GM04504 (cell line): Measurements from ENCODE around the gene ARFGAP1.
"Not testable (repeated sequence)": the region's sequence is repeated elsewhere in the genome, so short reads cannot be mapped to it uniquely, and the experiment has no call there.

ENCODE experiments used
- DNase-seq: peaks from one replicate; pipeline ENCODE4 v3.0.0-alpha.2; 2012; ENCODE audit warnings: low read depth

Gene ARFGAP1

DNA sequence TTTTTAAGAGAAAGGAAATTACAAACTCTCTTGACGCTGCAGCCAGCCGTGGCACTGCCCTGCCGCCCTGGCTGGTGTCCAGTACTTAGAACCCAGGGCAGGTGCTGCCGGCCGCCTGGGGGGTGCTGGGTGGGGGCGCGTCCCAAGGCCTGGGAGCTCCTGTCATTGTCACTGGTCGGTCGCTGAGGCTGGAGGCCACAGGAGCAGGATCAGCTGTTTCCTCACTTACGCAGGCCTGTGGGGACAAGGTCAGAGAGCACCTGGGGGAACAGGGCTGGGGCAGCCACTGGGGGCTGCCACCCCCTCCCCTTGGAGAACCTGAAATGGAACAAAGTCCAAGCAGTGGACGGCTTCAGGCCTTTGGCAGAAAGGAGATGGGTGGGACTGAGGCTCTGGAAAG, 31.3 kb upstream of the ARFGAP1 start:
- no peak for DNase-seq

DNA sequence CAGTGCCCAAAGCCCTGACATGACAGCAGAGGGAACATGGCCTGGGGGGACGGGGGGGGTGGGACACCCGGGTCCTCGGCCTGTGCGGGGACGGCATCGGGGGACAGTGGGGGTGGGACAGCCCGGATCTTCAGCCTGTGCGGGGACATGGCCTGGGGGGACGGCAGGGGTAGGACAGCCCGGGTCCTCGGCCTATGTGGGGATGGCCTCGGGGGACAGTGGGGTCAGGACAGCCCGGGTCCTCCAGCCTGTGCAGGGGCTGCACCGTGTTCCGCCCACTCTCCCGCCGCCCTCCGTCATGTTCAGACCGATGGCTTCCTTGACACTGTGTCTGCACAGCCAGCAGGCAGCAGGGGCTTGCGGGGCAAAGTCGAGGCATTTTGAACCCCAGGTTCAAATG, 29.9 kb upstream of the ARFGAP1 start:
- no peak for DNase-seq

DNA sequence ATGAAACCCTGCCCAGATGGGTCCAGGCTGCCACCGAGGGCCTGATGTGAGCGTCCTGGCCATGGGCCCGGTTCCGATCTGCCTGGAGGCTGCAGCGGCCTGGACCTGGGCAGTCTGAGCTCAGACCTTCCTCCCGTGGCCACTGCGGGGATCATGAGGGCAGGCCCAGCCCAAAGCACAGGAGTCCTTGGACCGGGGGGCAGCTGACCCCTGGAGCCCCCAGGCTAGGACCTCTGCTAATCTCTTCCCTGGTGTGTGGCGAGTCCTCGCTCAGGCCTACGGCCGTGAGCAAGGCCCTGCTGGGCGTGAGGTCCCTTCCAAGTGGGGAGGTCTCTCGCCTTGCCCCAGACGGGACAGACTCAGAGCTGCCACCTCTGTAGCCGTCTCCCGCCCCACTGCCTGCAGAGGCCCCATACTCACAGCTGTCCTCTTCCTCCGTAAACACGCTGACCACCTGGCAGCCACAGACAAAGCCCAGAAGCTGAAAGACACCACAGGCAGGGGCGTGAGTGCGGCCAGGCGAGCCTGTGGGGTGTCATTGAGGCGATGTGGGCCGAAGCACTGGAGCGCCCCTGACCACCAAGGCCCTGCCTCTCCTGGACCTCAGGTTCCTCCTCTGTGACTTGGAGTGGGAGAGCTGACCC, 28.9 kb upstream of the ARFGAP1 start:
- DNase-seq = no peak

DNA sequence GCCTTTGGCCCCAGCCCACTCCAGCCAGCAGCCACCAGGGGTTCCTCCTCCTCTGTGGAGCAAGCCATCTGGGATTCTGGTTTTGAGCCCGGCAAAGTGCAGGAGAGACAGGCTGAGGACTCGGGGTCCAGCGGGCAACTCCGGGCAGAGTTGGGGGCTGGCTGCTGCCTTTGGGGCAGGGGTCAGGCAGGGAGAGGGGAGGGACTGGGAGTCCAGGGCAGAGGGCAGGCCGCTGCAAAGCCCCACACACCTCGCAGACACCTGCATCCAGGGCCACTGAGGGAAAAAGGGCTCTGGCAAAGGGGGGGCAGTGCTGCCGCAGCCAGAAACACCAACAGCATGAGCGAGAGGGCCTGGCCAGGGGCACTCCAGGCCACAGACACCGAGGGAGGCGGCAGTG, 28.1 kb upstream of the ARFGAP1 start:
- DNase-seq = no peak

DNA sequence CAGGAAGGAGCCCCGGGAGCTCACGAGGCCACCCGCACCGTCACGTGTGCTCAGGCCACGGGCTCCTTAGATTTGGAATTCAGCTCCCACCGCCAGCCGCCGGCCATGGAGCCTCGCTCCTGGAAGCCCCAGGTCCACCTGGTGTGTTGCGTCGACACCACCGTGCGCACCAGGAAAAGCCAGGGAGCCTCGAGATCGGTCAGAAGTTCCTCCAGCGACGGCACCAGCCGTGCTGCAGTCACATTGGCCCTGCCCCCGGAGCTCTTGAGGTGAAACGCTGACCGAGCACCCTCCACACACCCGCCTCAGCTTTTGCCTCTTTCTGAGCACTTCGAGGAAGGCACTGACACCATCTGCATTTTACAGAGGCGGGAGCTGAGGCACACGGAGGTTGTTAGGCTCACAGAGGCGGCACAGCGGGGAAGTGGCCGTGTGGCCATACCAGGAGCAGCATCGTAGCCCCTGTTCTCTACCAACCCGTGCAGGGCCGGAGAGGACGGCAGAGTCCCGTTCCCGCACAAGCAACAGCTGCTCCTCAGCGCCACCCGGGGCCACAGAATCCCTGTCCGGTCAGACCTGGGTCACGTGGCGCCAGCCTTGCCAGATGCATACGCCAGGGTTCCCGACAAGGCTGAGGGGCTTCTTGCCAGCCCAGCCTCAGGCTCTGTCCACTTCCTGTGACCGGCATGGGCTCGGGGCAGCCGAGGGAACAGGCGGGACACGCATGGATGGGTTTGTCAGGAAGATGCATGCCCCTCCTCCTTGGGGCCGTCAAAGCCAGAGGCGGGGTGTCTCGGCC, 25.9 kb upstream of the ARFGAP1 start:
- no peak for DNase-seq

DNA sequence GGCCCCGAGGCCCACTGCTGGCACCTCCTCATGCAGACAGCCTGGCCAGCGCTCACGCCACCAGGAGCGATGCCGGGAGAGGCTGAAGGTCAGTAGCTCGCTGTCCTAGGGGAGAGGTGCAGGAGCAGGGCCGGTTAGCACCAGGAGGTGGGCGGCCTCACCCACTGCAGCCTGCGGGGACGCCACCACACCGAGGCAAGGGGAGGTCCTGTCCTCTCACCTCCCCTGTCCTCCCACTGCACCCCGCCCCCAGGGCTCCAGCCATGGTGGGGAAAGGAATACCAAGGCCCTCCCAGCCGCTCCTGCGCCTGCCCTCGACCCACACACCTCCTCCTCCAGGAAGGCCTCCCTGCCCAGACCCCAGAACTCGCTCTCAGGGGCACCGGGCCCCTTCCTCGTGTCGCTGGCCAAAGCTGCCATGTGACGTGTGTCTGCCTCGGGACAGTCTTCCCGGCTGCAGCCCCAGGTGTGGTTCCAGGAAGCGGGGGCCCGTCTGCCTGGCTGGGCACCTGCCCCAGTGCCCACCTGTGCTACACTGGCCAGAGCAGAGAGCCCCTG, 24.9 kb upstream of the ARFGAP1 start:
- DNase-seq = no peak

DNA sequence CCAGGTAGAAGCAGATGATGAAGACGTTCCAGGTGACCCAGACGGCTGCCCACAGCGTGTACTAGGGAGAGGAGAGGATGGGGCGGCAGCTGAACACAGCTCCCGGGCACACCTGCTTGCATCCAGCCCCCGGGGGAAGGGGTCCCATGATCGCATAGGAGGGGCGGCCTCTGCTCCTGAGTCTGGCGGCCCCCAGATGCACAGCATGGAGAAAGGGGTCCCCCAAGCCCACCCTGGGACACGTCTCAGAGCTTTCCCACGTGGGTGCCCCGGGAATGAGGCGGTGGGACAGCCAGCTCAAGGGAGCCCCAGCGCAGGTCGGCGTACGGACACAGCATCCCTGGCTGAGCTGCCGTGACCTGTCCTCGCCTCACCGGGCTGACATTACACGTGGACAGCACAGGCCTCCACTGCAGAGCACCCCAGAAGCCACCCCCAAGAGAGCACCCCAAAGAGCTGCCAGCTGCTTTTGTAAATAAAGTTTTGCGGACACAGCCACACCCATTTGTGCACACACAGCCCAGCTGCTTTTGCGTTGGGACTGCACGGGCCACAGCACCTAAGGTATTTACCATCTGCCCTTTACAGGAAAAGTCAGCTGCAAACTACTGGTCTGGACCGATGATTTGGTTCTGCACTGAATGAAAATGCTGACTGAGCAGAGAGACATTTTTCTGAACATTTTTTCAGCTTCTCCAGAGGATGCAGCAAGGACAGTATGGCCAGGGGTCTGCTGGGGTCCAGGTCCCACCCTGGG, 23.6 kb upstream of the ARFGAP1 start:
- no peak for DNase-seq

DNA sequence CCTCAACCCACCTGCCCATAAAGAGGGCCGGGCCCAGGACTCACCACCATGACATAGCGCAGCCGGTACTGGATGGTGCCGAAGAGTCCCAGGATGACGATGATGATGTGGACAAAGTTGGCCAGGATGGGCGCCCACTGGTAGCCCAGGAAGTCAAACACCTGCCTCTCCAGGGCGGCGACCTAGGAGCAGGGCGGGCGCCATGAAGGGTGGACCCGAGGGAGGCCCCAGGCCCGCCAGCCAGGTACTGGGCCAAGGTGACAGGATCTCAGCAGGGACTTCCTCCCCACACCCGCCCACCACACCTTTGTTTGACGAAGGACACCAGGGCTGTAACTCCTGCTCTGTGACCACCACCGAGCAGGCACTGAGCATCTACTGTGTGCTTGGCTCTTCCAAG, 22.7 kb upstream of the ARFGAP1 start:
- no peak for DNase-seq

DNA sequence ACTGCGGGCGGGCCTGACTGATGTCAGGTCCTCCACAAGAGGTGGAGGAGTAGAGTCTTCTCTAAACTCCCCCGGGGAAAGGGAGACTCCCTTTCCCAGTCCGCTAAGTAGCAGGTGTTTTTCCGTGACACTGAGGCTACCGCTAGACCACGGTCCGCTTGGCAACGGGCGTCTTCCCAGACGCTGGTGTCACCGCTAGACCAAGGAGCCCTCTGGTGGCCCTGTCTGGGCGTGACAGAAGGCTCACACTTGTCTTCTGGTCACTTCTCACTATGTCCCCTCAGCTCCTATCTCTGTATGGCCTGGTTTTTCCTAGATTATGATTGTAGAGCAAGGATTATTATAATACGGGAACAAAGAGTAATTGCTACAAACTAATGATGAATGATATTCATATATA, 21.3 kb upstream of the ARFGAP1 start:
- DNase-seq = not testable (repeated sequence)

DNA sequence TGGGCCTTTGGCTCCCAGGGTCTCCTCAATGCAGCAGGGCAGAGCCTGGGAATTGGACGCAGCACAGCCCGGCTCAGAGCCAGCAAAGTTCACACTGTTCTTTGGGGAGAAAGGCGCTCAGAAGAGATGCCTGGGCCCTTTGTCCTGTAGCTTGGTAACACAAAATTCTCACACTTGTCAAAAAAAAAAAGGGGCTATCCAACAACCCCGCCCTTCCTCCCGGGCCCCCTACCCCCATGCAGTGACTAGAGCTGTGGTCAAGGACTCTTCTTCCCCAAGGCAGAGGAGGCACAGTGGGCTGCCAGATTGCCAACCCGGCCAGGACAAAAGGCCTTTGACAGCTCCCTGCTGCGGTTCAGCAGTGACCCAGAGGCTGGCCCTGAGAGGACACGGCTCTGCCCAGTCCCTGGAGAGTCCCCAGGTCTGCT, 20.3 kb upstream of the ARFGAP1 start:
- DNase-seq = no peak

DNA sequence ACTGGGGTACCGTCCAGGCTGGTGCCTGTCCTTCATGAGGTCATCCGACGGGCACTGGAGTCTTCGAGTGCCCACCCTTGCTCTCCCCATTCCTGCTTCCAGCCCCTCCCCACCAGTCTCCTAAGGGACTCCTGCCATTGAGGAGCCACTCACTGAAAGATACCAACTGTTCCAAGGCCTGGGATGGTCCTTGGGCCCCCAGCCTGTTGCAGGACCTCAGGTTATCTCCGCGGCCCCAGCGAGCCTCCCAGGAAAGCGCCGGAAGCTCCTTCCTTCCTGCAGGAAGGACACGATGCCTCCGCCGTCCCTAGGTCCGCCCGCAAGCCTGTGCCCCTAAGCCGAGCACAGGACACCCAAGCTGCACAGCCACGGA, 19.6 kb upstream of the ARFGAP1 start:
- no peak for DNase-seq

DNA sequence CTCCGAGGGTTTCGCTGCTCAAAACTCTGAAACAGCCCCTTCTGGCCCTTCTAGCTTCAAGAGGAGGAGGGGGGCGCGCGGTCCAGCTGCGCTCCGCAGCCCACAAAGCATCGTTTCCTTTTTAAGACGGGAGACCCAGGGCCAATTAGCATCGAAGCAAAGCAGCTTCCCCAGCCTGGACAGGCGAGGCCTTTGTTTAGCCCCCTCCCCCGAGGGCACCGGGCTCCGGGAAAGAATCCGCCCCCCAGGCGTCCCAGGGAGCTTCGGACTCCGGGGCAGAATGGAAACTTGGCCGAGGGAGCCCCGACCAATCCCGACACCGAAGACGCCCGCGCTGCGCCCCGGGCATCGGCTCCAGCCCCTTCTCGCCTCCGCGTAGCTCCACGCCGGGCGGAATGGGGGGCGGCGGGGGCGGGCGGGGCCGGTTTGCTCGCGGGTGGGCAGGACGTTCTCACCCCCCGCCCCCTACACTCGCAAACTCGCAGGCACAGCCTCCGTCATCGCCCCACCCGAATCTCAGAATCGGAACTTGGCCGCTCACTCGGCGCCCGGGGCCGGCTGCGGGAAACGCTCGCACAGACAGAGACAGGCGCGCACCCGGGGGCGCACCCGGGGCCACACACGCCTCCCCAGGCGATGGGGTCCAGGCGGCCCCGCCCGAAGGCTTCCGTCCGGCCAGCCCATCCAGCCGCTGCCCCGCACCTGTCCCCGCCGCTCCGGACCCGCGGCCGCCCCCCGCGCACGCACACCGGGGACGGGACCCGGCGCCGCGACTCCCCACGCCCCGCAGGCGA, 19.0 kb upstream of the ARFGAP1 start:
- no peak for DNase-seq

DNA sequence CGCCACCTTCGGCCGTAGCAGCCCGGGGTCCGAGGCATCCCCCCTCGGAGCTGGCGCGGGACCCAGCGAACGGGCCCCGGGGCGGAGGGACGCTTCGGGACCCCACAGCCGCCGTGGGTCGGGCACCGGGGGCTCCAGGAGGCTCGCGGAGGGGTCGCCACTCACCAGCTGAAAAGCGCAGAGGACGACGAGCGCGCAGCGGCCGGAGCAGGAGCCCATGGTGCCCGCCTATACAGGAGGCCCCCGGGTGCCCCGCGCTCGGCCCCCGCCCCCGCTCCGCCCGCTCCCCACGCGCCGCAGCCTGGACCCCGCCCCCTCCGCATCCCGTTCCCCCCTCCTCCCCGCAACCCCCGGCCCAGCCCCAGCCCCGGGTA, 18.4 kb upstream of the ARFGAP1 start, which contains the start of gene NKAIN4:
TSS of gene NKAIN4 (minus strand) at position 232 of the 374 bp plus-strand sequence. CDS start at position 219, 13 bp downstream.
- DNase-seq = no peak

DNA sequence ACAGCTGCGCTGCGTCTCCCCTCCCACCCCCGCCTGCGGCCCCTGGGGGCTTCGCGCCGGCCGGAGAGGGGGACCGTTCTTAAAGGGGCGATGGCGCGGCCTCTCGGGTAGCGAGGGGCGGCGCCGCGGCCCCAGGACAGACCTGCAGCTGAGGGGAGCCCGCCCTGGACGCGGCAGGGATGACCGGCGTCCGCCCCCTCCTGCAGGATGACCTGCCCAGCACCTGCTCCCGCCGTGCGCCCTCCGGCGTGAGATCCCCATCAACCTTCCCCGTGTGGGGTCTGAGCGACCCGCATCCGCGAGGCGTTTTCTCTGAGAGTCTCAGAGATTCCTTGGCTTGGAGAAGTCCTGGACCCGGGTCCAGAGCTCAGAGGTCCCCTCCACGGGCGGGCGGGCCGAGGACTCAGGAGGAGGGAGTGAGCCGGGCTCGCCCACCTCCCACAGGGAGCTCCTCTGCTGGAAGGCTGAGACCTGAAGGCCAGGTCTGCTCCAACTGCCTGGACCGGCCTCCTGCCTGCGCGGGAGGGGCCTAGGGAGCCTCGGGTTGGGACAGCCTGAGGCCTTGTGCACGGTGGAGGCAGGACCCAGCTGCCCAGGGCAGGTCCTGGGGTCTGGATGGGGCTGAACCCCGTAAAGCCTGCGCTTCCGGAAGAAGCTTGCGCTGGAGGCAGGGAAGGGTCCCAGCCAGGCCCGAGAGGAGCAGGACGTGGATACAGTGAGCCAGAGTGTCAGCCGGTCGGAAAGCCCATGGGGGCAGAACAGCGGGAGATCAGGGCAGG, 17.8 kb upstream of the ARFGAP1 start:
- DNase-seq = no peak

DNA sequence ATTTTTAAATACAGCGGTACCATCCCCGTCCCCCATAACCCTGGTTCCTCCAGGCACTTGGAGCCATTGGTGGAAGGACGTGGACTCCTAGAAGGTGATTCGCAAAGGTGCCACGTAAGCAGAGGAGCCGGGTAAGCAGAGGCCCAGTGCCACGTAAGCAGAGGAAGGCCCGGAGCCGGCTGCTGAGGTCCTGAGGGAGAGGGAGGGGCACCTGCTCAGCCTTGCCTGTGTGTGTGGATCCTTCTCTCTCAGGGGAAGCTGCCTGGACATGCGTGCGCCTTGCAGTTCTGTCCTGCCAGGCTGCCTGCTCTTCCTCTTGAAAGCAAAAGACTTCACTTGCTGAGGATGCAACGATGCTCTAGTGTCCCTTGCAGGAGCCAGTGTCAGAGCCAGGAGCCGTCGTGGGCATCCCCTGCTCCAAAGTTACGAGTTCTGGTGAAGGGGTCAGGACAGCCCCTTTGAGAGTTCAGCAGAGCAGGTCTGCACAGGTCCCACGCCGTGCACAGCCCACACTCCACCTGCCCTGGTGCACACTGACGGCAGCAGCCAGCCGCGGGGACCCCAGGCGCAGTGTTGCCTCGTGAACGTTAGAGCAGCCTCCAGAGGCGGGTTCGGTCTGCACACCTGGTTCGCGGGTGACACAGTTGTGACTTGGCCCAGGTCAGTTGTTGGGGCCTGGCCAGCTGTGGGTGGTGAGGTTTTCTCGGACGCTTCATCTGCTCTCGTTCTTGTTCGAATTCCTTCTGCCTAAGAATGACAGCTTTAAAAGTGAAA, 16.5 kb upstream of the ARFGAP1 start:
- no peak for DNase-seq

DNA sequence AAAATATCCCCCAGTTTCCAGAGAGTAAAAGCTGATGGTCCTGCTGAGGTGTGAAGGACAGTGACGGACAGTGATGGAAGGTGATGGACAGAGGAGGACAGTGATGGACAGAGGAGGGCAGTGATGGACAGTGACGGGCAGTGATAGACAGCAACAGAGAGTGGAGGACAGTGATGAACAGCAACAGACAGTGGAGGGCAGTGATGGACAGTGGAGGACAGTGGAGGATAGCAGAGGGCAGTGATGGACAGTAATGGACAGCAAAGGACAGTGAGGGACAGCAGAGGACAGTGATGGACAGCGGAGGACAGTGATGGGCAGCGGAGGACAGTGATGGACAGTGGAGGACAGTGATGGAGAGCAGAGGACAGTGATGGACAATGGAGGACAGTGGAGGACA, 15.7 kb upstream of the ARFGAP1 start:
- DNase-seq = no peak

DNA sequence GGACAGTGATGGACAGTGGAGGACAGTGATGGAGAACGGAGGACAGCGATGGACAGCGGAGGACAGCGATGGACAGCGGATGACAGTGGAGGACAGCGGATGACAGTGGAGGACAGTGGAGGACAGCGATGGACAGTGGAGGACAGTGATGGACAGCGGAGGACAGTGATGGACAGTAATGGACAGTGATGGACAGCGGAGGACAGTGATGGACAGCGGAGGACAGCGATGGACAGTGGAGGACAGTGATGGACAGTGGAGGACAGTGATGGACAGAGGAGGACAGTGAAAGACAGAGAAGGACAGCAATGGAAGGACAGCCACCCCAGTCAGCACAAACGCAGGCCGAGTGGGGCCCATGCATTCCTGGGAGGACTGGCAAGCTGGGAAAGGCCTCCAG, 15.0 kb upstream of the ARFGAP1 start:
- no peak for DNase-seq

DNA sequence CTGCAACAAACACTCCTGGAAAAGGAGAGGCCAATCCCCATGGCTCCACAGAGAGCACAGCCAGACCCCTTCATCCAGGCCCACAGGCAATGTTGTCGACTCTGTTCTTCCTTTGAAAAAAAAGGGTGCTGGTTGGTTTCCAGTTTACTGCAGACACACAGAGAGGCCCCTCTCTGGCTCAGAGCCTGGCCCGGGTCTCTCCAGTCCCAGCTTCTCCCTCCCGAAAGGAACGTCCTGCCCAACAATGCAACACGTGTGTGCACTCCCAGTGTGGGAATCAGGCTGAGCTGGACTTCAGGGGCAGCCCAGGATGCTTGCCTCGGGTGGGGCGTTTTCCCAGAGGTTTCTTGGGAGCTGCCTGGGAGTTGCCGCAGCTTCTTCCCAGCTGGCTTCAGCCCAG, 13.8 kb upstream of the ARFGAP1 start:
- DNase-seq = no peak

DNA sequence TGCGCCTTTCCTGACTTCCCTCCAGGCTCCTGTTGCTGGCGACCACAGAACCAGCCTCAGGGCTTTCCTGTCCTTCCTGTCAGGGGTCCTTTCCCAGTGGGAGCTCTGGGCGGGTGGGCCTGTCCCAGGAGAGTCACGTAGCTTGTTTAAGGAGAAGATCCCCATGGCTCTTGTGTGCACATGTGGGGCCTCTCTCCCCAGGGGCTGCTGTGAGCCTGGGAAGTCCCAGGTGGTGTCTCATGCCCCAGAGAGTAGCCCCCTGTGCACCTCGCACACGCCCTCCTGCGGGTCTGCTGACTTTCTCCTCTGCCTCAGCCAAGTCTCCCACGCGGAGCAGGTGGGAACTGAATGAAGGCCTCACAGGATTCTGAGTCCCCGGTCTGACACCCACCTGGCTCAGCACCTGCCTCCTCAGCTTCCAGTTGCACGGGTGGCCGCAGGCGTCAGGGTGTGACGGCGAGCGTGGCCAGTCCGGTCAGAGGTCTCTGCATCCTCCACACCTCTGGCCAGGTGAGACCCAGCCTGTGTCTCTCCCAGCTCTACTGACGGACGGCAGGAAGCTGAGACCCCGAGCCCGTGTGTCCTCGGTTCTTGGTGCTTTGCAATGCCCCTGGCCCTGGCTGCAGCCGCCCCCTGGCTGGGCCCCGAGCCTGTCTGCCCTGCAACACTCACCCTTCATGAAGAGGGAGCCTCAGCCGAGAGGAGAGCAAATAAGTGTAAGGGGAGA, 12.7 kb upstream of the ARFGAP1 start:
- DNase-seq = no peak

DNA sequence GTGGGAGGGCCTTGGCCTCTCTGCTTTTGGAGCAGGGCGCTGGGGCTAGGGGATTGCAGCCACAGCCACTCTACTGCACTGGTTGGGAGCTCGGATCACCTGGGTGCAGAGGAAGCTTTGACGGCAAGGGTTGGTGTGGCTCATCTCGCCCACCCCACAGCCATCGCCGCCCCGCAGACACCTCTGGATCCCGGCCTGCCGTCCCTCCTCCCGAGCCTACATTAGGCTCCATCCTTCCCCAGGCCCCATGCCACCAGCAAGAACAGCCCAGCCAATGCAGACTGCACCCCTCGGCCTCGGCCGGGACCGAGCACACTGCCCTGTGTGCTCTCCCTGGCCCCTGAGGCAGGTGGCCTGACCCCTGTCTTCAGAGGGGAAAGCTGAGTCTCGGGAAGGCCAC, 12.1 kb upstream of the ARFGAP1 start:
- DNase-seq = no peak
